Measurements from ENCODE around the gene CHRM5. TPM values are rescaled to one million over a fixed set of nuclear protein-coding genes. Genes with fewer than 3 reads are reported as not detected.

Gene CHRM5
- total and polyA plus RNA-seq, 2 of the 8 experiments (the other 6 are each of a cell fraction or from before 2014, with no cell fraction given): not detected

- Histone ChIP-seq H2BK20ac (ENCODE audit: low read length) (no peak overlapping the region), H3K23me2 (ENCODE audit: low read depth, low read length) (no peaks in the 10 kb centered on the region; the same call in 1 of the 2 replicates), H3K18ac (ENCODE audit: extremely low read depth, low read length) (no peak overlapping the region), H3K79me1 (ENCODE audit: low read depth, low read length) (no peaks in the 10 kb centered on the region), H2BK5ac (ENCODE audit: low read depth, low read length) (no peak overlapping the region), H3K4me3 (ENCODE audit: extremely low read depth in 1 of 4, insufficient read depth in 2 of 4, low read depth in 3 of 4, low read length in 4 of 4) (no peak overlapping the region), H3K4ac (replicated peaks; ENCODE audit: insufficient read length, low read depth, low read length) (no peak overlapping the region), H4K20me1 (replicated peaks in 1 of 2; ENCODE audit: control insufficient read depth in 1 of 2, insufficient read depth in 2 of 2, low read length in 2 of 2) (no peaks in the 10 kb centered on the region), H3K4me2 (ENCODE audit: insufficient read depth in 1 of 2, low read depth in 2 of 2, low read length in 2 of 2) (no peak overlapping the region), H4K8ac (ENCODE audit: extremely low read depth, insufficient read depth, low read length) (no peak overlapping the region), H3K4me1 (replicated peaks in 1 of 4; ENCODE audit: control insufficient read depth in 3 of 4, insufficient read depth in 4 of 4, low read length in 3 of 4) (no peaks in the 10 kb centered on the region), H3K9ac (replicated peaks in 1 of 4; ENCODE audit: extremely low read depth in 1 of 4, low read depth in 3 of 4, low read length in 3 of 4) (no peak overlapping the region), H3K14ac (ENCODE audit: insufficient read length) (no peak overlapping the region), H3K79me2 (ENCODE audit: control insufficient read depth in 1 of 2, insufficient read depth in 2 of 2, low read length in 2 of 2) (no peaks in the 10 kb centered on the region), H3K56ac (replicated peaks; ENCODE audit: insufficient read length, low read depth, low read length) (no peak overlapping the region), H2AK5ac (ENCODE audit: low read depth, low read length) (no peak overlapping the region), H3K23ac (ENCODE audit: insufficient read length) (no peak overlapping the region), H3K9me3 (ENCODE audit: insufficient read depth in 2 of 2, low read depth in 1 of 2, low read length in 1 of 2) (no peaks in the 10 kb centered on the region), H4K5ac (ENCODE audit: insufficient read length, low read depth, low read length) (no peak overlapping the region), H3K36me3 (ENCODE audit: control insufficient read depth in 2 of 4, insufficient read depth in 4 of 4, low read length in 3 of 4) (no peaks in the 10 kb centered on the region), H3K27ac (ENCODE audit: low read depth, low read length) (no peak overlapping the region), H2BK15ac (ENCODE audit: low read length) (no peak overlapping the region), H2BK12ac (ENCODE audit: low read depth, low read length) (no peak overlapping the region), H2AFZ (ENCODE audit: low read length) (no peak overlapping the region), H4K91ac (replicated peaks; ENCODE audit: insufficient read length, low read length) (no peak overlapping the region), H2BK120ac (replicated peaks; ENCODE audit: low read depth, low read length) (no peak overlapping the region), H3K27me3 (replicated peaks in 1 of 4; ENCODE audit: control insufficient read depth in 3 of 4, extremely low read depth in 1 of 4, insufficient read depth in 3 of 4, low read length in 3 of 4) (no peaks in the 10 kb centered on the region)
- DNase-seq (ENCODE audit: low read depth in 1 of 2, low spot score in 2 of 2) (no peak), FAIRE-seq (no peak)
- ChIA-PET CTCF (ENCODE audit: partially characterized antibody) (interaction anchor here (1.6 kb wide), 1 partner anchor 196 kb away, joined by 3 read pairs; no protein-coding TSS in a partner anchor), POLR2A (ENCODE audit: partially characterized antibody) (no interaction called here)
- WGBS, 2 experiments (ENCODE audit: extremely low coverage in 1 of 2, insufficient coverage in 1 of 2, insufficient read length in 1 of 2, insufficient replicate concordance in 2 of 2, low coverage in 1 of 2, low lambda C conversion rate in 2 of 2, missing lambda C conversion rate in 1 of 2): 90% methylated on average over 5 of the region's 5 CpGs; no CpG with 5 or more reads in 1 of the 2 experiments
- TF ChIP-seq CEBPB (IDR thresholded peaks at IDR 0.05; ENCODE audit: low read depth, low read length) (no peak), RXRA (IDR thresholded peaks at IDR 0.05; ENCODE audit: insufficient read depth, low read depth, low read length) (no peak), KDM4A (IDR thresholded peaks at IDR 0.05; ENCODE audit: low read depth, low read length, severe bottlenecking) (no peak), EP300 (IDR thresholded peaks at IDR 0.05; ENCODE audit: borderline replicate concordance in 1 of 2, low read depth in 2 of 2, low read length in 2 of 2) (no peak), MAFK (IDR thresholded peaks at IDR 0.05; ENCODE audit: low read depth, low read length) (no peak), JUND (IDR thresholded peaks at IDR 0.05; ENCODE audit: low read length) (no peak), TCF12 (IDR thresholded peaks at IDR 0.05; ENCODE audit: low read depth, low read length) (no peak), GTF2F1 (IDR thresholded peaks at IDR 0.05; ENCODE audit: borderline replicate concordance, low read depth, low read length) (no peak), ATF3 (IDR thresholded peaks at IDR 0.05; ENCODE audit: insufficient read depth, low read depth, low read length) (no peak), RNF2 (IDR thresholded peaks at IDR 0.05; ENCODE audit: borderline replicate concordance, low read depth, low read length, missing control alignments, poor library complexity, severe bottlenecking) (no peak), CTBP2 (IDR thresholded peaks at IDR 0.05; ENCODE audit: borderline replicate concordance, insufficient read depth, insufficient read length, low read length) (no peak), POLR2AphosphoS5 (IDR thresholded peaks at IDR 0.05; ENCODE audit: low read depth, low read length) (no peak), BRCA1 (IDR thresholded peaks at IDR 0.05; ENCODE audit: low read depth, low read length) (no peak), KDM5A (IDR thresholded peaks at IDR 0.05; ENCODE audit: low read length) (no peak)
These were observed 33.4 kb upstream of the CHRM5 start for GRCh38 chr15:33934921-33935320.
